HG02623 (cell line): ENCODE results near the gene FHIP1B.

Source experiments
- ATAC-seq: cut with Tn5 transposase; IDR thresholded peaks from one replicate; pipeline ENCODE4 v1.9.1; 2021; ENCODE audit warnings: moderate library complexity; ENCODE audit not compliant: unreplicated experiment

Gene FHIP1B

DNA sequence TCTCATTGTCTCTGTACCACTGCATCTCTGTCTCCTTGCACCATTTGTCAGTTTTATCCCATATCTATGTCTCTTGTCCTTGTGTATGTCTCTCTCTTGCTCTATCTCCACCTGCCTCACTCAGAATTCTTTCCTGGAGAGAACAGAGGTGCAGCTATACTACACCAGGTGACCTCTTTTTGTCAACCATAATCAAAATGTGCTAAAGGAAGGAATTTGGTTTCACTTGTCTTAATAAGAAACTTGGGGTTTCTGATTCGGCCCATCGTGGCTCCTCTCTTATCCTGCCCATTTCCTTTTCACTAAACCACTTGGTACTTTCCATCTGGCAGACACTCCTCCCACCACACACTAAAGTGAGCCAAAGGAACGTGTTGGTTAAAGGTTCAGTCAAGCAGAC lies 31.1 kb downstream of the FHIP1B start:
- peak; percentile 68 for ATAC-seq

- ATAC-seq, result no peak
Measured at GRCh38 chr11:6202041-6202440, 32.4 kb downstream of the FHIP1B start.

GRCh38 chr11:6201481-6201880 lies 33.0 kb downstream of the FHIP1B start:
- no peak for ATAC-seq

- no peak for ATAC-seq
Measured at GRCh38 chr11:6200975-6201374, 33.5 kb downstream of the FHIP1B start.

DNA sequence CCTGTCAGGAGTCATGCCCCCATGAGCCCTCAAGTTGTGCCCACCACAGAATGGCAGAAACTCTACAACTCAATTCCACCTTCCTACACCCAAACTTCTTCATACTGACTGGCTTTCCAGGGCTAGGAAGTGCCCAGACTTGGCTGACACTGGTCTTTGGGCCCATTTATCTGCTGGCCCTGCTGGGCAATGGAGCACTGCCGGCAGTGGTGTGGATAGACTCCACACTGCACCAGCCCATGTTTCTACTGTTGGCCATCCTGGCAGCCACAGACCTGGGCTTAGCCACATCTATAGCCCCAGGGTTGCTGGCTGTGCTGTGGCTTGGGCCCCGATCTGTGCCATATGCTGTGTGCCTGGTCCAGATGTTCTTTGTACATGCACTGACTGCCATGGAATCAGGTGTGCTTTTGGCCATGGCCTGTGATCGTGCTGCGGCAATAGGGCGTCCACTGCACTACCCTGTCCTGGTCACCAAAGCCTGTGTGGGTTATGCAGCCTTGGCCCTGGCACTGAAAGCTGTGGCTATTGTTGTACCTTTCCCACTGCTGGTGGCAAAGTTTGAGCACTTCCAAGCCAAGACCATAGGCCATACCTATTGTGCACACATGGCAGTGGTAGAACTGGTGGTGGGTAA lies 35.1 kb downstream of the FHIP1B start, which contains the start of gene OR52W1:
OR52W1 (plus strand) TSS at position 51 of the 637 bp plus-strand sequence; CDS start at position 51, 0 bp downstream.
- ATAC-seq, result no peak

GRCh38 chr11:6197466-6198200 lies 36.8 kb downstream of the FHIP1B start:
- ATAC-seq, result no peak

GRCh38 chr11:6196396-6196795 lies 38.0 kb downstream of the FHIP1B start:
- no peak for ATAC-seq

- ATAC-seq, result no peak
Measured at GRCh38 chr11:6194065-6194581, 40.3 kb downstream of the FHIP1B start.

DNA sequence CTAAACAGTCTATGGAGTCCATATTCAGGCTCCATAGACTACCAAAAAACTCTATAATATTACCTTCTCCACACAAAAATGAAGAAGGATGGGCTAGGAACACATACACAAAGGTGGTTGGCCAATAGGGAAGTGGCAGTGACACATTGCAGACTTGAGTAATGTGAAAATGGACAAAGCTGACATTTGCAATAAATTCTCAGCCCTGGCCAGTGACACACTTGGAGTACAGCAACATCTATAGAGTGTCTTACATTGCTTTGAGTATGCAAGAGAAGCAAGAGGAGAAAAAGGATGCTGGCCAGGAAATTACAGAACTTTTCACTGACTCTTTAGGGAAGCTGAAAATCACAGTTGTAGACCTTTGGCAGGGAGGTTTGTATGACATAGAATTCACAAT lies 42.7 kb downstream of the FHIP1B start:
- ATAC-seq, result no peak

DNA sequence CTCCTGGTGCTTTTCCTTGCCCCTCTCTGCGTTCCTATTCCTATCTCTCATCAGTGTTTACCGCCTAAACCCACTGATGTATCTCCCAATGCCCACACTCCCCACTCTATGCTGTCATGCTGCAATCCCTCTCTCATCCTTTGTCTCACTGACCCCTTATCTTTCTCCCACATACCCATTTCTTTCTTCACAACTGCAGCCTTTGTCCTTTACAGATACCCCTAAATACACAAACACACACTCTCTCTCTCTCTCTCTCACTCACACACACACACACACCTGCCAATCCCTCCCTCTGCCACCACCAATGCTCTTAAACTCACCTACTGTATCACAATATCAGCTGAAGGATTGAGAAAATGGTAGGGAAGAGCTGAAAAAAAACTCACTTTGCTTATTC lies 59.0 kb downstream of the FHIP1B start:
- no peak for ATAC-seq

GRCh38 chr11:6170226-6170625 lies 64.2 kb downstream of the FHIP1B start, which contains the start of gene OR52B2:
Gene OR52B2, minus strand, starts transcription at chr11:6170326. Its CDS starts 0 bp downstream, at chr11:6170326.
- ATAC-seq, result no peak
